Pons (tissue), 1 donor: ENCODE measurements around the gene UTS2R.
A peak's percentile ranks its signal among the peaks of the same experiment; 100 is the strongest.
"Not testable (repeated sequence)": the region's sequence is repeated elsewhere in the genome, so short reads cannot be mapped to it uniquely, and the experiment has no call there.

Experiments
- DNase-seq: peaks from one replicate; pipeline ENCODE4 v3.0.0-alpha.2; 2016; ENCODE audit warnings: low spot score

UTS2R gene

DNA sequence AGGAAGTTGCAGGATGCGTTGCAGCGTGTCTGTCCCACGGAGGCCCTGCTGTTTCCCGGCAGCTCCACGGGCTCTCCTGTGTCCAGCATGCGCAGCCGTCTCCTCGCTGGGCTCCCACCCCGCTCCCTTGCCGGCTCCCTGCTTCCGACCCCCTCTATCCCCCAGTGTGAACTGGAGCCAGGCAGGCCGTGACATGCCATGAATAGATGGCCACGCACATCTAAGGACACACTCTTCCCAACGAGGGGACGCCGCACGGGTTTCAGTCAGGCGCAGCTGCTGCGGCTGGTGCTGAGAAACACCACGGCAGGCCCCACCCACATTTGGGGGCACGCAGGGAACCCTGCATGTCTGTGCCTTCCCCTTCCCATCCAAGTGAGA is 37.4 kb downstream of the UTS2R start:
- DNase-seq: no peak

DNA sequence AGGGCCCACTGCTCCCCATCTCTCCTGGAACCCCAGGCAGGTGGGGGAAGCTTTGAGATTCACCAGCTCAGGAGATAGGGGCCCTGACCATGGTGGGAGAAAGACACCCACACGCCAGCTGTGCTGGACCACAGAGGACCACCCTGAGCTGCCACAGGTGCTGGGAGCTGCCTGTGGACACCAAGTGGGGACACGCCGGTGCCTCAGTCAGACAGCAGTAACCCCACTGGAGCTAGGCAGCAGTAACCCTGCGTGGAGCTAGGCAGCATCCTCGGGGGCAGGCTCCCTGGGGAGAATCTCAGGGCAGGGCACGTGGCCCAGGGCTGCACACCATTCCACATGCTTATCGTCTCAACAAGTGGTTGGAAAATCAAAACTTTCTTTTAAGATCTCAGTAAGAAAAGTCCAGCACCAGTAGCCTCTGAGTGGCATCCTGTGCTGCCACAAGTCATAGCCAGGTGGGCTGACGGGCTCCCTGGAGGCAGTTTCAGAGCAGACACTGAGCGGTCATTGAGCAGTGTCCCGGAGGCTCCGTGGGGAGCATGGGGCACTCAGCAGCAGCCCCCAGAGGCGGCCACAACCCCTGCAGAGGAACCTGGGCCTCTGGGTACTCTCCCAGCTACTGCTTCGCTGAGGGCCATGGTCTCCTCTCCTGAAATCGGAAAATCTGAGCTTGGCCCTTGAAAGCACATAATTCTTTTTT is 38.6 kb downstream of the UTS2R start:
- no peak for DNase-seq

- DNase-seq: no peak
Measured at GRCh38 chr17:82411396-82412053, 40.0 kb downstream of the UTS2R start.

DNA sequence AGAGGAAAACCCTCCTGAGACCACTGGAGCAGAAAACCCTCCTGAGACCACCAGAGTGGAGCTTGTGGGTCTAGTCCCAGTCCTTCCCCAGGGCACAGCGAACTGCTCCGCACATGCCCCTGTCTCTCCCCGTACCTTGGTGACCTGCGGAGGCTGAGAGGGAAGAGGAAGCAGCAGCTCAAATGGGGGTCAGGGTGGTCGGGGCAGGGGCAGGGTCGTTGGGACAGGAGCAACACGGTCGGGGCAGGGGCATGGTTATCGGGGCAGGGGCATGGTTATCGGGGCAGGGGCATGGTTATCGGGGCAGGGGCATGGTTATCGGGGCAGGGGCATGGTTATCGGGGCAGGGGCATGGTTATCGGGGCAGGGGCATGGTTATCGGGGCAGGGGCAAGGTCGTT is 40.5 kb downstream of the UTS2R start:
- DNase-seq: not testable (repeated sequence)

DNA sequence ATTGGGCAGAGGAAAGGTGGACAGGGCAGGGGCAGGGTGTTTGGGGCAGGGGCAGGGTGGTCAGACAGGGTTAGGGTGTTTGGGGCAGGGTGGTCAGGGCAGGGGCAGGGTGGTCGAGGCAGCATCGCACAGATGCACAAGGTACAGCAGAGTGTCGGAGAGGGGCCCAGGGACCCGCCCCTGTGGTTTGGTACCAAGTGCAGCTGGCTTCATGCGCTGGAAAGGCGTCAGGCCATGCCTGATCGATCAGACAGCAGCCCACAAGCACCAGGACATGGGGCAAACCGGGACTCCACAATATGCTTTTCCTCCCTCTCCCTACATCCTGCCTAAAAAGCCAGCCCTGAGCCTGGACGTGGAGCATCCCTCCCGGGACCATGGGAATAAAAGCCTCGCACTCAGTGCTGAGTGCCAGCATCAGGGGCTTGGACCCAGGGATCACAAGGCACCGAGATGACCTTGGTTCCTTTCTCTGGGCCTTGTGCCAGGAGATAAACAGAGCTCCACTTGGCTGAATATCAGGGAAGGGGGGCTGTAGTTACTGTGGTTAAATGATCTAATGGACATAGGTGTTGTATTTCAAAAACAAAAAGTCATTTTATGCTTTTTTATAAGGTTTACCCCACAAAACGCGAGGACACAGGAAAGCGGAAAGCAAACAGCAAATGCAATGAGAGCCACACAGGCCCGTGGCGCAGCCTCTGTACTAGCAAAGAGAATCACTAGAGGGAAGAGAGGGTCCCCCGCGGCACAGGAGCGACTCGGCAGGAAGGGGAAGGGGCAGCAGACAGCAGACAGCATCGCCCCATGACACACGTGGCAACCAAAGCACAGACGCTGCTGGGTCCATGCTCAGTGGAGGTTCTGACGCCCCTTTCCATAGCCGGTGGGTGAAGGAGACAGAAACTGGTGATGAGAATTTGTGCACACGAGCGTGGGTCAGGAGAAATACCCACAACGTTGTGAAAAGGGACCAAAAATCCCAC is 41.3 kb downstream of the UTS2R start:
- DNase-seq: no peak

GRCh38 chr17:82414548-82415281 is 43.1 kb downstream of the UTS2R start:
- peak; percentile 55 for DNase-seq

- no peak for DNase-seq
Measured at GRCh38 chr17:82415336-82415735, 43.8 kb downstream of the UTS2R start.

DNA sequence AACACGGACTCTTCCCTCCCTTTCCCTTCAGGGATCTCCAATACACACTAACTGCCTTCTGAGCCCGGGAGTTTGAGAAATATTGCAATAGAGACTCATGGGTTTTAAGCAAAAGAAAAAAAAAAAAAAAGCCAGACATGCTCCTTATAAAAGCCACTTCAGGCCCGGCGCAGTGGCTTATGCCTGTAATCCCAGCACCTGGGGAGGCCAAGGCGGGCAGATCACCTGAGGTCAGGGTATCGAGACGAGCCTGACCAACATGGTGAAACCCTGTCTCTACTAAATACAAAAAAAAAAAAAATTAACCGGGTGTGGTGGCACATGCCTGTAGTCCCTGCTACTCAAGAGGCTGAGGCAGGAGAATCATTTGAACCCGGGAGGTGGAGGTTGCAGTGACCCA is 44.2 kb downstream of the UTS2R start:
- no peak for DNase-seq

GRCh38 chr17:82416264-82416663 is 44.7 kb downstream of the UTS2R start:
- DNase-seq: no peak

DNA sequence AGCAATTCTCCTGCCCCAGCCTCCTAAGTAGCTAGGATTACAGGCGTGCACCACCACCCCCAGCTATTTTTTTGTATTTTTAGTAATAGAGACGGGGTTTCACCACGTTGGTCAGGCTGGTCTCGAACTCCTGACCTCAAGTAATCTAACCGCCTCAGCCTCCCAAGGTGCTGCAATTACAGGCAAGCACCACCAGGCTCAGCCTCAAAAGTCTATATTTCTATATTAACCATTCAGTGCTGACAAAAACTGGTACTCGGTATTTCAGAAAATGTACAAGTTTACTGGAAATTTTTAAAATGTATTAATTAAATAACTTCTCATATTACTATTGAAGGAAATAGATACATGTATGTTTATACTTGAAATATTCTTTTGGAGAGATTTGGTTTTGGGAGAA is 45.2 kb downstream of the UTS2R start:
- DNase-seq: no peak

- peak; percentile 72 for DNase-seq
Measured at GRCh38 chr17:82418001-82418986, 46.7 kb downstream of the UTS2R start, which contains the start of the genes HEXD and OGFOD3. Gene HEXD, plus strand, starts transcription at chr17:82418347. Its CDS starts 1,453 bp downstream, at chr17:82419800. Gene OGFOD3, minus strand, starts transcription at chr17:82418586. Its CDS starts 101 bp downstream, at chr17:82418485.

- peak; percentile 28 for DNase-seq
Measured at GRCh38 chr17:82419540-82419939, 48.0 kb downstream of the UTS2R start.

DNA sequence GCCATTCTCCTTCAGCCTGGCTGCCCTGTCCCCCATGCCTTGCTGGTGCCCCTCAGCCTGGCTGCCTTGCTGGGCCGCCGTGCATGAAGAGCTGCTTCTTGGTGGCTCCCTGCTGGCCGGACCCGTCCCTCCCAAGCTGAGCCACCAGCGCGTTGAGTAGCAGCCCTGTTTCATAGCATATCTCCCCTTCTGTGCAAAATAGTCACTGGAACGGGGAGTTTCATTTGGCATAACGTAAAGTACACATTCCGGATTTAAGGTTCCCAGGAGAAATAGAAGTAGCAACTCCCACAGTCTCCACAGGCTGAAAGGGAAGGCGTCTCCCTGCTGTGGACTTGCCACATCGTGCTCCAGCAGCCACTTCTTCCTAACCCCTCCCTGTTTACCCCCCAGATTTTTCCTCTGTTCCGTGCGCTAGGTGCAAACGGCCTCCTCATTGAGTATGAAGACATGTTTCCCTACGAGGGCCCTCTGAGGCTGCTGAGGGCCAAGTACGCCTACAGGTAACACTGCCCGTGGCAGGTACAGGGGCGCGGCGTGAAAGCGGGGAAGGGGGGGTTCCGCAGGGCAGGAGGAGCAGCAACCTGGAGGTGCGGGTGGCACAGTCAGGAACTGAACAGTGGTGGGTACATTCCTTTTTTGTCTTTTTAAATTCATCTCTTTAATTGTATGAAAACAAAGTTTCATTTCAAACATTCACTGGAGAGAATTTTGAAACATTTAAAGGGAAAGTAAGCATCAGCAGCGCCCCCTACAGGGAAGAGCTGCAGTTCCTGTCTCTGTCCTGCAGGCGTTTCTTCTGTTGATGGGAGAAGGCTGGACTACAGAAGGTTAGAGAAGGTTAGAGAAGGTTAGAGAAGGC is 52.7 kb downstream of the UTS2R start:
- no peak for DNase-seq

DNA sequence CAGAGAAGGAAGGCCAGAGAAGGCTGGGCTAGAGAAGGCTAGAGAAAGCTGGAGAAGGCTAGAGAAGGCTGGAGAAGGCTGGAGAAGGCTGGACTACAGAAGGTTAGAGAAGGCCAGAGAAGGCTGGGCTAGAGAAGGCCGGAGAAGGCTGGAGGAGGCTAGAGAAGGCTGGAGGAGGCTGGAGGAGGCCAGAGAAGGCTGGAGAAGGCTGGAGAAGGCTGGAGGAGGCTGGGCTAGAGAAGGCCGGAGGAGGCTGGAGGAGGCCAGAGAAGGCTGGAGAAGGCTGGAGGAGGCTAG is 53.2 kb downstream of the UTS2R start:
- DNase-seq: no peak
